K562 (cell line): ENCODE results near the gene PTGR3. TPM values are rescaled to one million over a fixed set of nuclear protein-coding genes. Genes with fewer than 3 reads are reported as not detected.
A peak's percentile ranks its signal among the peaks of the same experiment; 100 is the strongest.

Experiments used
- ATAC-seq: fragments of 200-7000 bp; cut with Tn5 transposase; 3 replicates; pipeline ENCODE4 v1.9.1; 2020; ENCODE audit warnings: moderate library complexity
- BruUV-seq: library from RNA; stranded (reverse); fragments of 400-500 nt; replicated peaks from 2 replicates; lab custom pipeline; 2021; lab: Mats Ljungman, UMichigan
- CTCF ChIA-PET: fragments of 300-600 bp; formaldehyde crosslinking; extraction: SDS; loops from one replicate; lab custom pipeline; 2021; ENCODE audit warnings: low intra/inter-chr PET ratio; lab: Yijun Ruan, JAX
- POLR2A ChIA-PET: fragments of 300-600, 350-650 bp; sonication (Branson Sonifier 250); formaldehyde crosslinking; extraction: SDS; loops from one replicate; lab custom pipeline; 2021; ENCODE audit warnings: antibody characterized with exemption, inconsistent platforms; lab: Yijun Ruan, JAX
- DNase-seq, 4 experiments: peaks; one replicate each; pipeline versions ENCODE4 v3.0.0 to v3.0.0-alpha.2; 2011 to 2018; ENCODE audit warnings: low spot score in 3 of 4, mixed read lengths in 3 of 4; ENCODE audit errors: extremely low read depth in 1 of 4
- FAIRE-seq: peaks from 2 replicates; lab custom pipeline; 2011; peaks lifted over from hg19 to GRCh38; lab: Jason Lieb, UNC
- H2AFZ ChIP-seq: 2 replicates; pipeline ENCODE4 v1.6.0; 2011; ENCODE audit warnings: low read depth, low read length, control low read depth, inconsistent platforms
- H3K27ac ChIP-seq: fragments of 200-600 bp; 3 replicates; pipeline ENCODE4 v1.8.0; 2011; ENCODE audit warnings: low read depth, mild to moderate bottlenecking, control low read depth, inconsistent platforms, low read length, moderate library complexity, mixed read lengths; ENCODE audit errors: extremely low read depth
- H3K27me3 ChIP-seq, 2 experiments: fragments of 300-600 bp in 1 of 2; 2 replicates in 1 of 2; 3 replicates in 1 of 2; pipeline versions ENCODE4 v1.6.0 to v1.8.0; 2011; ENCODE audit warnings: inconsistent platforms in 2 of 2, low read length in 2 of 2, mild to moderate bottlenecking in 1 of 2, mixed read lengths in 1 of 2, moderate library complexity in 1 of 2; ENCODE audit not compliant: control insufficient read depth in 2 of 2, insufficient read depth in 2 of 2
- H3K36me3 ChIP-seq: fragments of 300-600 bp; 3 replicates; pipeline ENCODE4 v1.8.0; 2011; ENCODE audit warnings: mild to moderate bottlenecking, low read length, inconsistent platforms; ENCODE audit not compliant: control insufficient read depth, insufficient read depth
- H3K4me1 ChIP-seq, 2 experiments: fragments of 200-600 bp in 1 of 2; replicated peaks in 1 of 2; 2 replicates in 1 of 2; 3 replicates in 1 of 2; pipeline versions ENCODE4 v1.5.1 to v1.8.0; 2011; ENCODE audit warnings: inconsistent platforms in 2 of 2, low read length in 2 of 2, mild to moderate bottlenecking in 1 of 2, mixed read lengths in 1 of 2, moderate library complexity in 1 of 2; ENCODE audit not compliant: control insufficient read depth in 2 of 2, insufficient read depth in 2 of 2
- H3K4me2 ChIP-seq: 2 replicates; pipeline ENCODE4 v1.6.1; 2011; ENCODE audit warnings: low read length, control low read depth, inconsistent platforms, mixed read lengths; ENCODE audit not compliant: insufficient read depth
- H3K4me3 ChIP-seq: fragments of 200-600 bp; sonication (generic), shearing (Covaris generic); 2 replicates; pipeline ENCODE4 v1.5.1; 2016; ENCODE audit warnings: control low read depth, inconsistent platforms
- H3K79me2 ChIP-seq: fragments of 200-600 bp; 3 replicates; pipeline ENCODE4 v1.8.0; 2011; ENCODE audit warnings: low read length, inconsistent platforms; ENCODE audit not compliant: control insufficient read depth, insufficient read depth
- H3K9ac ChIP-seq, 2 experiments: 2 replicates each; pipeline versions ENCODE4 v1.6.0 to v1.6.1; 2011; ENCODE audit warnings: low read depth in 2 of 2, low read length in 2 of 2, control low read depth in 1 of 2, inconsistent platforms in 1 of 2, mild to moderate bottlenecking in 1 of 2, mixed read lengths in 1 of 2; ENCODE audit not compliant: insufficient read depth in 1 of 2
- H3K9me1 ChIP-seq: one replicate; pipeline ENCODE4 v1.6.0; 2011; ENCODE audit warnings: inconsistent platforms, mild to moderate bottlenecking, low read length, moderate library complexity; ENCODE audit not compliant: control insufficient read depth, insufficient read depth
- H3K9me3 ChIP-seq: replicated peaks from 2 replicates; pipeline ENCODE4 v1.5.1; 2011; ENCODE audit warnings: low read depth, low read length, inconsistent platforms; ENCODE audit not compliant: control insufficient read depth, insufficient read depth
- H4K20me1 ChIP-seq: replicated peaks from 2 replicates; pipeline ENCODE4 v1.6.1; 2011; ENCODE audit warnings: low read length, inconsistent platforms, mixed read lengths; ENCODE audit not compliant: control insufficient read depth, insufficient read depth
- MXI1 ChIP-seq: IDR thresholded peaks from 2 replicates; pipeline ENCODE4 v1.6.1; 2011; ENCODE audit warnings: low read depth, mild to moderate bottlenecking, improper control_type of control experiment, low read length
- SAFB ChIP-seq: fragments of 200-400 bp; formaldehyde crosslinking; IDR thresholded peaks from 2 replicates; pipeline ENCODE4 v1.6.1; 2017; ENCODE audit warnings: low read depth, low read length, borderline replicate concordance
- YY1 ChIP-seq, 3 experiments: IDR thresholded peaks; 2 replicates each; pipeline ENCODE4 v1.6.1; 2011; ENCODE audit warnings: low read length in 2 of 3, mild to moderate bottlenecking in 2 of 3, moderate library complexity in 2 of 3, borderline replicate concordance in 1 of 3, control low read depth in 1 of 3, low read depth in 1 of 3; ENCODE audit not compliant: insufficient read depth in 3 of 3, insufficient replicate concordance in 2 of 3, control insufficient read depth in 1 of 3, insufficient read length in 1 of 3; ENCODE audit errors: extremely low read depth in 1 of 3
- WGBS: fragments of 100-300 bp; shearing (Covaris generic); methylation state at CpG from one replicate; pipeline ENCODE4 v1.1.6; 2016; ENCODE audit warnings: low coverage, mixed read lengths; ENCODE audit not compliant: insufficient coverage; ENCODE audit errors: missing lambda C conversion rate; 5-methylcytosine and 5-hydroxymethylcytosine counted together
- in situ Hi-C: fragments of 300-500 bp; cut with MboI; formaldehyde crosslinking; loops from 4 replicates; pipeline ENCODE4 v1.15.0; 2018; ENCODE audit warnings: inconsistent platforms, mixed read lengths
- intact Hi-C: fragments of 100-400 bp; cut with micrococcal nuclease; formaldehyde crosslinking; loops from 2 replicates; pipeline ENCODE4 v1.14.2; 2022
- polyA plus RNA-seq, 8 experiments: library from polyadenylated mRNA; depleted of rRNA in 4 of 8; stranded (reverse) in 5 of 8; unstranded in 3 of 8; fragments of >200 nt; fragmentation: Nextera tagmentation in 2 of 8; fragmentation: Illumina TruSeq in 1 of 8; extraction: Ambion mirVana in 2 of 8; extraction: Trizol in 1 of 8; gene quantifications; 2 replicates each; pipeline versions ENCODE4 v1.2.1 to v1.2.3, GENCODE V29; 2011 to 2014; ENCODE audit warnings: inconsistent platforms in 1 of 8, missing spikeins in 1 of 8
- total RNA-seq, 7 experiments: library from RNA; depleted of rRNA in 6 of 7; stranded (reverse); fragments of >200 nt in 6 of 7; fragmentation: Illumina TruSeq in 2 of 7; extraction: Trizol in 2 of 7; gene quantifications; 2 replicates each; pipeline versions ENCODE4 v1.2.1 to v1.2.3, GENCODE V29; 2011 to 2021; ENCODE audit warnings: low replicate concordance in 1 of 7
- TF ChIP-seq, protein P1 (sequence below): fragments of 450-650 bp; formaldehyde crosslinking; IDR thresholded peaks from 2 replicates; pipeline ENCODE4 v1.4.0; 2022; ENCODE audit warnings: missing genetic modification characterization
- TF ChIP-seq, protein P2 (sequence below): fragments of 200-800 bp; sonication (Bioruptor generic); IDR thresholded peaks from 2 replicates; pipeline ENCODE4 v1.6.1; 2017; ENCODE audit warnings: missing genetic modification characterization, missing compliant biosample characterization

The PTGR3 gene
- total and polyA plus RNA-seq, 9 of the 15 experiments (the other 6 are each of a cell fraction or from before 2014, with no cell fraction given) = 4.1 to 32.3 (median 15.3) TPM

DNA sequence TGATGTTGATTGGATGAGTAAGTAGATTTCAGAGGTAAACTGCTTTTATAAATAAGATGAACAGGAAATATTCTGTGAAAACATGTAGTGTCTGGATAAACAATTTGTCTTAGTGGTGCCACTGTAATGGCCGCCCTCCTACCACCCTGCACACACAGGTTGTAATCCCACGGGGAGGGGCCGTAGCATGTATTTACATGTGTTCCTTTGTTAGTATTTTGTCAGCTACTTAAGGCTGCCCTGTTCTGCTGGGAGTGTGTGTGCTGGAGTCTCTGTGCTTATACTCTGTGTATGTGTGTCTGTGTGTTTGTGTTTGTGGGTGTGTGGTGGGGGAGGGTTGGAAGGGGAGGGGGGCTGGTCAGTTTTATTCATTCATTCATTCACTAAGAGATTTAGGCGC, 6.7 kb upstream of the PTGR3 start:
- Histone ChIP-seq H3K79me2 (peaks cover 14% of the 10 kb centered on the region; the same call in 2 of the 3 replicates), H3K9me1 (no peaks in the 10 kb centered on the region), H3K9ac (no peak overlapping the region)
- CTCF ChIA-PET = no interaction called here
- no peak for ATAC-seq
- no TSS peak for BruUV-seq
- TF ChIP-seq, protein P1, sequence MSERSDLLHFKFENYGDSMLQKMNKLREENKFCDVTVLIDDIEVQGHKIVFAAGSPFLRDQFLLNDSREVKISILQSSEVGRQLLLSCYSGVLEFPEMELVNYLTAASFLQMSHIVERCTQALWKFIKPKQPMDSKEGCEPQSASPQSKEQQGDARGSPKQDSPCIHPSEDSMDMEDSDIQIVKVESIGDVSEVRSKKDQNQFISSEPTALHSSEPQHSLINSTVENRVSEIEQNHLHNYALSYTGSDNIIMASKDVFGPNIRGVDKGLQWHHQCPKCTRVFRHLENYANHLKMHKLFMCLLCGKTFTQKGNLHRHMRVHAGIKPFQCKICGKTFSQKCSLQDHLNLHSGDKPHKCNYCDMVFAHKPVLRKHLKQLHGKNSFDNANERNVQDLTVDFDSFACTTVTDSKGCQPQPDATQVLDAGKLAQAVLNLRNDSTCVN (CRISPR knock-in tag) = no peak
- TF ChIP-seq SAFB (no peak), YY1 (IDR thresholded peaks at IDR 0.05; ENCODE audit: borderline replicate concordance in 1 of 3, control insufficient read depth in 1 of 3, extremely low read depth in 1 of 3, insufficient read depth in 3 of 3, insufficient read length in 1 of 3, insufficient replicate concordance in 2 of 3, low read depth in 1 of 3, low read length in 2 of 3) (peak in 1 of 3 experiments; percentile 14), MXI1 (no peak)
- TF ChIP-seq, protein P2, sequence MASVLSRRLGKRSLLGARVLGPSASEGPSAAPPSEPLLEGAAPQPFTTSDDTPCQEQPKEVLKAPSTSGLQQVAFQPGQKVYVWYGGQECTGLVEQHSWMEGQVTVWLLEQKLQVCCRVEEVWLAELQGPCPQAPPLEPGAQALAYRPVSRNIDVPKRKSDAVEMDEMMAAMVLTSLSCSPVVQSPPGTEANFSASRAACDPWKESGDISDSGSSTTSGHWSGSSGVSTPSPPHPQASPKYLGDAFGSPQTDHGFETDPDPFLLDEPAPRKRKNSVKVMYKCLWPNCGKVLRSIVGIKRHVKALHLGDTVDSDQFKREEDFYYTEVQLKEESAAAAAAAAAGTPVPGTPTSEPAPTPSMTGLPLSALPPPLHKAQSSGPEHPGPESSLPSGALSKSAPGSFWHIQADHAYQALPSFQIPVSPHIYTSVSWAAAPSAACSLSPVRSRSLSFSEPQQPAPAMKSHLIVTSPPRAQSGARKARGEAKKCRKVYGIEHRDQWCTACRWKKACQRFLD (CRISPR knock-in tag) = no peak
- TF ChIP-seq, all 486 proteins: peak for 1
- DNase-seq (no peak), FAIRE-seq (no peak)
- H3K4me3 ChIP-seq = no peak overlapping the region
- no peak overlapping the region for H3K4me2 ChIP-seq
- H3K9me3 ChIP-seq = no peaks in the 10 kb centered on the region
- peaks cover 15% of the 10 kb centered on the region in 2 experiments; a peak in 4 of 5 replicates for H3K4me1 ChIP-seq
- in situ Hi-C loops = no loop called here
- no peak overlapping the region for H2AFZ ChIP-seq
- no peaks in the 10 kb centered on the region for H3K36me3 ChIP-seq
- no peak overlapping the region for H3K27ac ChIP-seq
- H4K20me1 ChIP-seq = no peaks in the 10 kb centered on the region
- no peaks in the 10 kb centered on the region for H3K27me3 ChIP-seq
- intact Hi-C loops = no loop called here
- 91% methylated on average over 3 of the region's 4 CpGs for WGBS
- POLR2A ChIA-PET = interaction anchor here (1.0 kb wide), 1 partner anchor 10 kb away, joined by 4 read pairs; no protein-coding TSS in a partner anchor
